CD4-positive, alpha-beta T cell (primary cell): Measurements from ENCODE around the gene KRTAP16-1. TPM values are rescaled to one million over a fixed set of nuclear protein-coding genes. Genes with fewer than 3 reads are reported as not detected.

Experiments used
- ATAC-seq: fragments of 200-7000 bp; cut with Tn5 transposase; one replicate; pipeline ENCODE4 v1.10.0; 2022; ENCODE audit warnings: mild to moderate bottlenecking; ENCODE audit not compliant: poor library complexity
- CTCF ChIA-PET: fragments of 350-600 bp; sonication (Branson Sonifier 250); formaldehyde crosslinking; loops from one replicate; lab custom pipeline; 2021; ENCODE audit warnings: antibody characterized with exemption, inconsistent platforms; lab: Charles Lee
- POLR2A ChIA-PET: fragments of 350-600 bp; sonication (Branson Sonifier 250); formaldehyde crosslinking; loops from one replicate; lab custom pipeline; 2021; ENCODE audit warnings: antibody characterized with exemption, inconsistent platforms; lab: Charles Lee
- DNase-seq, 14 experiments: peaks; one replicate each; pipeline ENCODE4 v3.0.0-alpha.2; 2013 to 2020; ENCODE audit warnings: mixed read lengths in 2 of 14
- H3K27ac ChIP-seq, 2 donors: one replicate each; pipeline versions ENCODE4 v1.5.1 to v1.7.0; 2013; ENCODE audit warnings: low read length in 2 of 2, low read depth in 1 of 2, mild to moderate bottlenecking in 1 of 2
- H3K27me3 ChIP-seq, 2 experiments: 1 replicate in 1 of 2; 2 replicates in 1 of 2; pipeline versions ENCODE4 v1.6.1 to v1.7.0; 2013; ENCODE audit warnings: low read length in 2 of 2, control low read depth in 1 of 2, mild to moderate bottlenecking in 1 of 2, moderate library complexity in 1 of 2; ENCODE audit not compliant: insufficient read depth in 2 of 2, control insufficient read depth in 1 of 2
- H3K36me3 ChIP-seq: one replicate; pipeline ENCODE4 v1.6.1; 2013; ENCODE audit warnings: low read length, control low read depth; ENCODE audit not compliant: insufficient read depth
- H3K4me1 ChIP-seq: one replicate; pipeline ENCODE4 v1.6.1; 2013; ENCODE audit warnings: low read length, control low read depth; ENCODE audit not compliant: insufficient read depth
- H3K4me3 ChIP-seq: one replicate; pipeline ENCODE4 v1.5.1; 2013; ENCODE audit warnings: mild to moderate bottlenecking, low read length, moderate library complexity
- H3K9me3 ChIP-seq, 2 experiments: 1 replicate in 1 of 2; 2 replicates in 1 of 2; pipeline versions ENCODE4 v1.6.1 to v1.7.0; 2013; ENCODE audit warnings: low read length in 2 of 2, mild to moderate bottlenecking in 2 of 2, control low read depth in 1 of 2, moderate library complexity in 1 of 2; ENCODE audit not compliant: control insufficient read depth in 1 of 2, insufficient read depth in 1 of 2
- H3K27ac Mint-ChIP-seq: one replicate; pipeline ENCODE4 v1.8.0; 2020; ENCODE audit warnings: mixed read lengths
- H3K27me3 Mint-ChIP-seq: one replicate; pipeline ENCODE4 v1.8.0; 2021; ENCODE audit warnings: mixed read lengths
- H3K36me3 Mint-ChIP-seq: one replicate; pipeline ENCODE4 v1.8.0; 2021; ENCODE audit warnings: low read depth, mixed read lengths
- H3K4me1 Mint-ChIP-seq: one replicate; pipeline ENCODE4 v1.8.0; 2021; ENCODE audit warnings: low read depth, mixed read lengths
- H3K4me3 Mint-ChIP-seq: one replicate; pipeline ENCODE4 v1.8.0; 2020; ENCODE audit warnings: mild to moderate bottlenecking, mixed read lengths
- H3K9me3 Mint-ChIP-seq: one replicate; pipeline ENCODE4 v1.8.0; 2020; ENCODE audit warnings: mixed read lengths
- intact Hi-C, 2 experiments: fragments of 100-400 bp; cut with DNase I in 1 of 2; cut with micrococcal nuclease in 1 of 2; formaldehyde crosslinking; loops; one replicate each; pipeline versions ENCODE4 v1.15.1 to v1.9.0; 2023 to 2025; cut with DNase I, micrococcal nuclease
- total RNA-seq, 174 experiments: library from RNA in 2 of 174; stranded (reverse) in 2 of 174; gene quantifications; one replicate each; pipeline ENCODE4 v1.2.3 and lab custom pipeline; 2021 to 2026
- TF ChIP-seq, protein P1 (sequence below): fragments of 200-600 bp; IDR thresholded peaks from one replicate; pipeline ENCODE4 v1.8.0; 2022; ENCODE audit warnings: antibody characterized with exemption, mild to moderate bottlenecking

KRTAP16-1 gene
- total RNA-seq, 2 experiments from 2014 or later, result 1.0 to 1.1 TPM

DNA sequence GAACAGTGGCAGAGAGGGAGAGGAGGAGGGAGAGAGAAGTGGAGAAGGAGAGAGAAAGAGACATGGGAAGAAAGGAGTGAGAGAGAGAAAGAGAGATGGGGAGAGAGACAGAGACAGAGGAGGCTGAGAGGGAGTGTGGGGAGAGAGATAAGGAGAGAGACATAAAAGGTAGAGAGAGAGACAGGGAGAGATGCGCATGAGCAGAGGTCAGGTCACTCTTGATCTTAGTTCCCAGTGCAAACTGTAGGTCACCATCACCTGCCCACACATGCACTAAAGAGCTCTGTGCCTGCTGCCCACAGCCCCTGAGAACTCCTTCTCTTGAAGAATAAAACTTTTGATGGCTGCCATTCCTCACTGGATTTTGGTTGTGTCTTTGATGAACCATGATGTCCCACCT is 26.6 kb upstream of the KRTAP16-1 start:
- TF ChIP-seq, protein P1, sequence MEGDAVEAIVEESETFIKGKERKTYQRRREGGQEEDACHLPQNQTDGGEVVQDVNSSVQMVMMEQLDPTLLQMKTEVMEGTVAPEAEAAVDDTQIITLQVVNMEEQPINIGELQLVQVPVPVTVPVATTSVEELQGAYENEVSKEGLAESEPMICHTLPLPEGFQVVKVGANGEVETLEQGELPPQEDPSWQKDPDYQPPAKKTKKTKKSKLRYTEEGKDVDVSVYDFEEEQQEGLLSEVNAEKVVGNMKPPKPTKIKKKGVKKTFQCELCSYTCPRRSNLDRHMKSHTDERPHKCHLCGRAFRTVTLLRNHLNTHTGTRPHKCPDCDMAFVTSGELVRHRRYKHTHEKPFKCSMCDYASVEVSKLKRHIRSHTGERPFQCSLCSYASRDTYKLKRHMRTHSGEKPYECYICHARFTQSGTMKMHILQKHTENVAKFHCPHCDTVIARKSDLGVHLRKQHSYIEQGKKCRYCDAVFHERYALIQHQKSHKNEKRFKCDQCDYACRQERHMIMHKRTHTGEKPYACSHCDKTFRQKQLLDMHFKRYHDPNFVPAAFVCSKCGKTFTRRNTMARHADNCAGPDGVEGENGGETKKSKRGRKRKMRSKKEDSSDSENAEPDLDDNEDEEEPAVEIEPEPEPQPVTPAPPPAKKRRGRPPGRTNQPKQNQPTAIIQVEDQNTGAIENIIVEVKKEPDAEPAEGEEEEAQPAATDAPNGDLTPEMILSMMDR, result no peak
- ChIA-PET CTCF (no interaction called here), POLR2A (interaction anchor here (0.7 to 1.0 kb wide), 2 partner anchors 27 to 28 kb away, joined by 3 read pairs; partner anchors contain the start of gene KRTAP16-1)
- no peaks in the 10 kb centered on the region for H3K9me3 ChIP-seq
- Mint-ChIP-seq H3K27ac (peak overlapping the region; percentile 94), H3K27me3 (no peaks in the 10 kb centered on the region), H3K4me1 (peaks cover 76% of the 10 kb centered on the region), H3K4me3 (peak overlapping the region; percentile 16), H3K36me3 (no peaks in the 10 kb centered on the region), H3K9me3 (no peaks in the 10 kb centered on the region)
- ATAC-seq (no peak), DNase-seq (no peak)
- H3K27me3 ChIP-seq, result no peaks in the 10 kb centered on the region
- H3K4me3 ChIP-seq, result no peak overlapping the region
- H3K36me3 ChIP-seq, result no peaks in the 10 kb centered on the region
- intact Hi-C loops, result loop anchor here in 1 of 2 experiments (5.0 kb wide), 2 partner anchors 42 to 212 kb away; no protein-coding TSS in a partner anchor
- peaks cover 67% of the 10 kb centered on the region for H3K4me1 ChIP-seq
- peak overlapping the region in 1 of 2 donors; percentile 5 for H3K27ac ChIP-seq

DNA sequence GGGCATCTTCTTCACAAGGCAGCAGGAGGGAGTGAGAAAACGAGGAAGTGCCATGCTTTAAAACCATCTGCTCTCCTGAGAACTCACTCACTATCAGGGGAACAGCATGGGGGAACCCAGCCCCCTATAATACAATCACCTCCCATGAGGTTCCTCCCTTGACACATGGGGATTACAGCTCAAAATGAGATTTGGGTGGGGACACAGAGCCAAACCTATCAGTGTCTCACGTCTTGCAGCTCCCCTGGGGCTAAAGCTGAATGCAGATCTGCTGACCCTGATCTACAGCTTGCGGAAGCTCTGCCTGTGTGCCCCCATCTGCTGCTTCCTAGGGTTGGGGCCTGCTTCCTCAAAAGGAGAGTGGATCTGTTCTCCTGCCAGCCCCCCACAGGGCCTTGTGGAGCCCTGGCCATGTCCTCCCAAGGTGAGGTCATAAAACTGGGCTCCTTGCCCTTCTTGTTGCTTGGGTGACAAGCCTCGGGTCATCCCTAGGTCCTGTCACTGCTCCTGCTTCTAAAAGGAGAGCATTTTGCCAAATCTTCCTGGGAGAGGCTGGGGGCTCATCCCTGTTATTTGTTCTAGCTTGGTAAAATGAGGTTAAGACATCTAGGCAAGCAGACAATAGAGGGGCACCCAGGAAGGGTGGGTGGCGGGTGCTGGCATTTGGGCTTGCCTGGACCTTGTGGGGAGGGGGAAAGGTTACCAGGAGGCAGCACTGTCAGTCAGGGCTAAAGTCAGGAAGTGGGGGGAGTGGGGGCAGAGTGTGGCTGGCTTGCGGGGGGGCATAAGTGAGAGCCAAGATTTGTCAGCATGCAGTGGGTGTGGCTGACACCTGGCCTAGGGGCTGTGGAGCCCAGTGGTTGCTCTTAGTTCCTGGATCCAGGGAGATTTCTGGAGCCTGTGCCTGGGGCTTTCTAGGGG is 25.5 kb upstream of the KRTAP16-1 start:
- DNase-seq, result peak in 3 of 14 experiments; percentile 32 to 59 (median 37)
- CTCF ChIA-PET, result interaction anchor here (0.8 to 2.5 kb wide), 2 partner anchors 13 to 214 kb away, joined by 3 to 10 read pairs; no protein-coding TSS in a partner anchor
- no peak for ATAC-seq
- no peak overlapping the region for H3K27ac ChIP-seq
- Mint-ChIP-seq H3K36me3 (no peaks in the 10 kb centered on the region), H3K27me3 (no peaks in the 10 kb centered on the region), H3K9me3 (no peaks in the 10 kb centered on the region), H3K4me1 (peaks cover 65% of the 10 kb centered on the region), H3K27ac (peak overlapping the region; percentile 94), H3K4me3 (peak overlapping the region; percentile 42)
- no peaks in the 10 kb centered on the region for H3K36me3 ChIP-seq
- H3K9me3 ChIP-seq, result no peaks in the 10 kb centered on the region
- H3K27me3 ChIP-seq, result no peaks in the 10 kb centered on the region
- no peak overlapping the region for H3K4me3 ChIP-seq
- H3K4me1 ChIP-seq, result peaks cover 56% of the 10 kb centered on the region
- intact Hi-C loops, result loop anchor here in 1 of 2 experiments (5.0 kb wide), 2 partner anchors 43 to 213 kb away; no protein-coding TSS in a partner anchor
- POLR2A ChIA-PET, result interaction anchor here (2.1 kb wide), 1 partner anchor 26 kb away, joined by 6 read pairs; no protein-coding TSS in a partner anchor
- TF ChIP-seq, protein P1, result no peak

DNA sequence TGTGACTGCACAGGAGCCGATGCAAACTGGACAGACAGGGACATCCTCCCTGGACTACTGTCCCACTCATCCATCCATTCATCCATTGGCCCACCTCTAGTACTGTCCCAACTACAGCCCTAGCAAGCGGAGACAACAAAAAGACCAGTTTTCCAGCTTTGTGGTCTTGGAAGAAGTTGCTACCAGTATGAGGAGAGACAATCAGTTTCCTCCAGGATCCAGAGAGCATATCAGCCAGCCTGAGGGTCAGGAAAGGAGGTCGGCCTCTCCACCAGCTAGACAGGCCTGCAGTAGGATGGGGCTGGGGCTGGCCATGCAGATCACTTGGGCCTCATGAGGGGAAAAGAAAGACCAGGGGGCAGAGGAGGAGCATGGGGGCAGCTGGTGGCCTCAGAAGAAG is 24.7 kb upstream of the KRTAP16-1 start:
- H3K4me3 Mint-ChIP-seq, result no peak overlapping the region
- H3K9me3 ChIP-seq, result no peaks in the 10 kb centered on the region
- POLR2A ChIA-PET, result interaction anchor here (2.1 kb wide), 1 partner anchor 25 kb away, joined by 6 read pairs; no protein-coding TSS in a partner anchor

More for the DNA sequence above, 24.7 kb upstream of the KRTAP16-1 start:
- H3K9me3 Mint-ChIP-seq, result no peaks in the 10 kb centered on the region
- H3K4me1 Mint-ChIP-seq, result peaks cover 59% of the 10 kb centered on the region
- CTCF ChIA-PET, result interaction anchor here (0.8 to 2.5 kb wide), 2 partner anchors 12 to 213 kb away, joined by 3 to 10 read pairs; no protein-coding TSS in a partner anchor
- H3K36me3 Mint-ChIP-seq, result no peaks in the 10 kb centered on the region
- no peaks in the 10 kb centered on the region for H3K36me3 ChIP-seq
- peaks cover 57% of the 10 kb centered on the region for H3K4me1 ChIP-seq
- peak overlapping the region; percentile 94 for H3K27ac Mint-ChIP-seq
- H3K27me3 ChIP-seq, result no peaks in the 10 kb centered on the region
- H3K4me3 ChIP-seq, result no peak overlapping the region
- DNase-seq (no peak), ATAC-seq (no peak)
- TF ChIP-seq, protein P1, result no peak
- H3K27me3 Mint-ChIP-seq, result no peaks in the 10 kb centered on the region
- no peak overlapping the region for H3K27ac ChIP-seq
- intact Hi-C loops, result no loop called here
